HepG2 (cell line): ENCODE data around the gene LIN28A. TPM values are rescaled to one million over a fixed set of nuclear protein-coding genes. Genes with fewer than 3 reads are reported as not detected.

Source experiments
- CBX1 ChIP-seq: IDR thresholded peaks from one replicate; pipeline ENCODE4 v1.6.1; 2016; ENCODE audit warnings: antibody characterized with exemption, low read depth
- CENPT ChIP-seq: sonication (generic); formaldehyde crosslinking; IDR thresholded peaks from 2 replicates; pipeline ENCODE4 v1.8.0; 2022; ENCODE audit warnings: low read depth, mild to moderate bottlenecking, moderate library complexity, missing genetic modification reagents
- EEA1 ChIP-seq: sonication (generic); formaldehyde crosslinking; IDR thresholded peaks from 2 replicates; pipeline ENCODE4 v1.5.1; 2020; ENCODE audit warnings: mild to moderate bottlenecking, missing genetic modification reagents, borderline replicate concordance
- FOXA1 ChIP-seq, 2 experiments: fragments of 450-650 bp in 1 of 2; sonication (generic) in 1 of 2; formaldehyde crosslinking in 1 of 2; IDR thresholded peaks; 2 replicates each; pipeline versions ENCODE4 v1.4.0 to v1.6.1; 2016 to 2020; ENCODE audit warnings: missing genetic modification reagents in 1 of 2
- GTF3A ChIP-seq: sonication (generic); formaldehyde crosslinking; conservative IDR thresholded peaks from 2 replicates; pipeline ENCODE4 v1.4.0; 2020; ENCODE audit warnings: mild to moderate bottlenecking, missing genetic modification reagents
- GZF1 ChIP-seq: sonication (generic); formaldehyde crosslinking; IDR thresholded peaks from 2 replicates; pipeline ENCODE4 v1.5.1; 2020; ENCODE audit warnings: mild to moderate bottlenecking, missing genetic modification reagents
- HMG20A ChIP-seq: IDR thresholded peaks from 2 replicates; pipeline ENCODE4 v1.6.1; 2016; ENCODE audit warnings: borderline replicate concordance
- HMGA1 ChIP-seq: sonication (generic); formaldehyde crosslinking; conservative IDR thresholded peaks from 2 replicates; pipeline ENCODE4 v1.4.0; 2020; ENCODE audit warnings: missing genetic modification reagents
- KMT2B ChIP-seq: IDR thresholded peaks from 2 replicates; pipeline ENCODE4 v1.6.1; 2016; ENCODE audit warnings: missing genetic modification reagents, missing compliant biosample characterization
- PHF20 ChIP-seq: sonication (generic); formaldehyde crosslinking; IDR thresholded peaks from 2 replicates; pipeline ENCODE4 v1.5.0; 2020; ENCODE audit warnings: mild to moderate bottlenecking, missing genetic modification reagents
- POLR2G ChIP-seq: fragments of 200-400 bp; formaldehyde crosslinking; IDR thresholded peaks from 2 replicates; pipeline ENCODE4 v1.6.1; 2018; ENCODE audit warnings: mild to moderate bottlenecking, low read depth, low read length, moderate library complexity
- RBFOX2 ChIP-seq: fragments of 200-400 bp; formaldehyde crosslinking; IDR thresholded peaks from 2 replicates; pipeline ENCODE4 v1.6.1; 2017; ENCODE audit warnings: low read depth, mild to moderate bottlenecking, low read length
- RFXANK ChIP-seq: IDR thresholded peaks from 2 replicates; pipeline ENCODE4 v1.6.1; 2016
- SATB2 ChIP-seq: sonication (generic); formaldehyde crosslinking; IDR thresholded peaks from 2 replicates; pipeline ENCODE4 v1.5.0; 2020; ENCODE audit warnings: missing genetic modification reagents
- SMC3 ChIP-seq: IDR thresholded peaks from 2 replicates; pipeline ENCODE4 v1.6.1; 2011; ENCODE audit warnings: low read length, improper control_type of control experiment
- SOX6 ChIP-seq, 2 experiments: fragments of 450-650 bp in 1 of 2; sonication (generic) in 1 of 2; formaldehyde crosslinking in 1 of 2; IDR thresholded peaks; 2 replicates each; pipeline versions ENCODE4 v1.4.0 to v1.6.1; 2017 to 2020; ENCODE audit warnings: antibody characterized with exemption in 1 of 2, mild to moderate bottlenecking in 1 of 2, missing genetic modification reagents in 1 of 2
- ZNF383 ChIP-seq: sonication (generic); formaldehyde crosslinking; IDR thresholded peaks from 2 replicates; pipeline ENCODE4 v1.4.0; 2020; ENCODE audit warnings: missing genetic modification reagents, mild to moderate bottlenecking, borderline replicate concordance
- ZNF430 ChIP-seq: sonication (generic); formaldehyde crosslinking; IDR thresholded peaks from 2 replicates; pipeline ENCODE4 v1.9.0; 2021; ENCODE audit warnings: mild to moderate bottlenecking, missing genetic modification reagents
- ZNF44 ChIP-seq: sonication (generic); formaldehyde crosslinking; IDR thresholded peaks from 2 replicates; pipeline ENCODE4 v1.5.1; 2020; ENCODE audit warnings: mild to moderate bottlenecking, missing genetic modification reagents
- ZSCAN22 ChIP-seq: sonication (generic); formaldehyde crosslinking; IDR thresholded peaks from 2 replicates; pipeline ENCODE4 v1.4.0; 2020; ENCODE audit warnings: mild to moderate bottlenecking, missing genetic modification reagents
- polyA plus RNA-seq, 8 experiments: library from polyadenylated mRNA; depleted of rRNA in 3 of 8; stranded (reverse) in 7 of 8; unstranded in 1 of 8; fragments of >200 nt; fragmentation: Illumina TruSeq in 4 of 8; extraction: Trizol in 4 of 8; gene quantifications; 2 replicates each; pipeline versions ENCODE4 v1.2.1 to v1.2.3, GENCODE V29; 2011 to 2016; ENCODE audit warnings: low read depth in 4 of 8, missing spikeins in 1 of 8, mixed read lengths in 1 of 8; ENCODE audit not compliant: insufficient read depth in 1 of 8
- total RNA-seq, 5 experiments: library from RNA; depleted of rRNA; stranded (reverse); fragments of >200 nt; fragmentation: Illumina TruSeq; extraction: Trizol; gene quantifications; 2 replicates each; pipeline ENCODE4 v1.2.3, GENCODE V29; 2016; ENCODE audit warnings: low read depth in 1 of 5
- TF ChIP-seq, protein P1 (sequence below): sonication (generic); formaldehyde crosslinking; conservative IDR thresholded peaks from 2 replicates; pipeline ENCODE4 v1.8.0; 2022; ENCODE audit warnings: mild to moderate bottlenecking, moderate library complexity, missing genetic modification reagents
- TF ChIP-seq, protein P2 (sequence below): sonication (generic); formaldehyde crosslinking; IDR thresholded peaks from 2 replicates; pipeline ENCODE4 v1.8.0; 2022; ENCODE audit warnings: mild to moderate bottlenecking, missing genetic modification reagents; ENCODE audit not compliant: insufficient replicate concordance
- TF ChIP-seq, protein P3 (sequence below): sonication (generic); formaldehyde crosslinking; IDR thresholded peaks from 2 replicates; pipeline ENCODE4 v1.5.0; 2020; ENCODE audit warnings: mild to moderate bottlenecking, missing genetic modification reagents
- TF ChIP-seq, protein P4 (sequence below): sonication (generic); formaldehyde crosslinking; IDR thresholded peaks from 2 replicates; pipeline ENCODE4 v1.8.1; 2023; ENCODE audit warnings: mild to moderate bottlenecking, missing genetic modification reagents

Gene LIN28A
- total and polyA plus RNA-seq, 2 of the 13 experiments (the other 11 are each of a cell fraction or from before 2014, with no cell fraction given): not detected

DNA sequence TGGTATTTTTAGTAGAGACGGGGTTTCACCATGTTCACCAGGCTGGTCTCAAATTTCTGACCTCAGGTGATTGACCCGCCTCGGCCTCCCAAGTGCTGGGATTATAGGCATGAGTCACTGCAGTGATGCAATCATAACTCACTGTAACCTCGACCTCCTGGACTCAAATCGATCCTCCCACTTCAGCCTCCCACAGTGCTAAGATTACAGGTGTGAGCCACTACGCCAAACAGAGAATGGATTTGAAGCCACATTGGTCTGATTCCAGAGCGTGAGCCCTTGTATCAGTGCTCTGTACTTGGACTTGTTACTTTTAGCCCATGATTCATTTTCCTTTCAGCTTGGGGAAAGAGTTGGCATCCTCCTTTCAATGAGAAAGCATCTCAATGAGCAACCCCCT, 23.2 kb upstream of the LIN28A start (continued):
- 0 out of 2 replicates have a peak, but pooled peaks have one; percentile 75 for TF ChIP-seq ZNF44 (CRISPR knock-in tag)
- no peak for TF ChIP-seq POLR2G
- TF ChIP-seq RFXANK (CRISPR knock-in tag): no peak
- TF ChIP-seq RBFOX2: no peak
- no peak for TF ChIP-seq KMT2B (CRISPR knock-in tag)
- 0 out of 2 replicates have a peak, but pooled peaks have one; percentile 11 for TF ChIP-seq SMC3
- no peak for TF ChIP-seq SATB2 (CRISPR knock-in tag)
- no peak for TF ChIP-seq PHF20 (CRISPR knock-in tag)
- TF ChIP-seq ZSCAN22 (CRISPR knock-in tag): no peak
- no peak for TF ChIP-seq CENPT
- TF ChIP-seq, protein P1, sequence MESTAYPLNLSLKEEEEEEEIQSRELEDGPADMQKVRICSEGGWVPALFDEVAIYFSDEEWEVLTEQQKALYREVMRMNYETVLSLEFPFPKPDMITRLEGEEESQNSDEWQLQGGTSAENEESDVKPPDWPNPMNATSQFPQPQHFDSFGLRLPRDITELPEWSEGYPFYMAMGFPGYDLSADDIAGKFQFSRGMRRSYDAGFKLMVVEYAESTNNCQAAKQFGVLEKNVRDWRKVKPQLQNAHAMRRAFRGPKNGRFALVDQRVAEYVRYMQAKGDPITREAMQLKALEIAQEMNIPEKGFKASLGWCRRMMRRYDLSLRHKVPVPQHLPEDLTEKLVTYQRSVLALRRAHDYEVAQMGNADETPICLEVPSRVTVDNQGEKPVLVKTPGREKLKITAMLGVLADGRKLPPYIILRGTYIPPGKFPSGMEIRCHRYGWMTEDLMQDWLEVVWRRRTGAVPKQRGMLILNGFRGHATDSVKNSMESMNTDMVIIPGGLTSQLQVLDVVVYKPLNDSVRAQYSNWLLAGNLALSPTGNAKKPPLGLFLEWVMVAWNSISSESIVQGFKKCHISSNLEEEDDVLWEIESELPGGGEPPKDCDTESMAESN: 0 out of 2 replicates have a peak, but pooled peaks have one; percentile 19
- TF ChIP-seq CBX1: no peak
- TF ChIP-seq EEA1 (CRISPR knock-in tag): no peak
- no peak for TF ChIP-seq GTF3A
- TF ChIP-seq, protein P2, sequence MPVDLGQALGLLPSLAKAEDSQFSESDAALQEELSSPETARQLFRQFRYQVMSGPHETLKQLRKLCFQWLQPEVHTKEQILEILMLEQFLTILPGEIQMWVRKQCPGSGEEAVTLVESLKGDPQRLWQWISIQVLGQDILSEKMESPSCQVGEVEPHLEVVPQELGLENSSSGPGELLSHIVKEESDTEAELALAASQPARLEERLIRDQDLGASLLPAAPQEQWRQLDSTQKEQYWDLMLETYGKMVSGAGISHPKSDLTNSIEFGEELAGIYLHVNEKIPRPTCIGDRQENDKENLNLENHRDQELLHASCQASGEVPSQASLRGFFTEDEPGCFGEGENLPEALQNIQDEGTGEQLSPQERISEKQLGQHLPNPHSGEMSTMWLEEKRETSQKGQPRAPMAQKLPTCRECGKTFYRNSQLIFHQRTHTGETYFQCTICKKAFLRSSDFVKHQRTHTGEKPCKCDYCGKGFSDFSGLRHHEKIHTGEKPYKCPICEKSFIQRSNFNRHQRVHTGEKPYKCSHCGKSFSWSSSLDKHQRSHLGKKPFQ (CRISPR knock-in tag): peak; percentile 98
- TF ChIP-seq ZNF383 (CRISPR knock-in tag): no peak
- no peak for TF ChIP-seq ZNF430 (CRISPR knock-in tag)
- no peak for TF ChIP-seq SOX6 (IDR thresholded peaks at IDR 0.05)
- peak; percentile 92 for TF ChIP-seq SOX6 (CRISPR knock-in tag; IDR thresholded peaks at IDR 0.05)
- TF ChIP-seq HMG20A (CRISPR knock-in tag): peak; percentile 88; the same call in 1 of the 2 replicates
- no peak for TF ChIP-seq GZF1
- TF ChIP-seq, protein P3, sequence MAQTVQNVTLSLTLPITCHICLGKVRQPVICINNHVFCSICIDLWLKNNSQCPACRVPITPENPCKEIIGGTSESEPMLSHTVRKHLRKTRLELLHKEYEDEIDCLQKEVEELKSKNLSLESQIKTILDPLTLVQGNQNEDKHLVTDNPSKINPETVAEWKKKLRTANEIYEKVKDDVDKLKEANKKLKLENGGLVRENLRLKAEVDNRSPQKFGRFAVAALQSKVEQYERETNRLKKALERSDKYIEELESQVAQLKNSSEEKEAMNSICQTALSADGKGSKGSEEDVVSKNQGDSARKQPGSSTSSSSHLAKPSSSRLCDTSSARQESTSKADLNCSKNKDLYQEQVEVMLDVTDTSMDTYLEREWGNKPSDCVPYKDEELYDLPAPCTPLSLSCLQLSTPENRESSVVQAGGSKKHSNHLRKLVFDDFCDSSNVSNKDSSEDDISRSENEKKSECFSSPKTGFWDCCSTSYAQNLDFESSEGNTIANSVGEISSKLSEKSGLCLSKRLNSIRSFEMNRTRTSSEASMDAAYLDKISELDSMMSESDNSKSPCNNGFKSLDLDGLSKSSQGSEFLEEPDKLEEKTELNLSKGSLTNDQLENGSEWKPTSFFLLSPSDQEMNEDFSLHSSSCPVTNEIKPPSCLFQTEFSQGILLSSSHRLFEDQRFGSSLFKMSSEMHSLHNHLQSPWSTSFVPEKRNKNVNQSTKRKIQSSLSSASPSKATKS (CRISPR knock-in tag): no peak
- no peak for TF ChIP-seq HMGA1 (CRISPR knock-in tag)
- TF ChIP-seq FOXA1 (IDR thresholded peaks at IDR 0.05): no peak
- TF ChIP-seq FOXA1 (CRISPR knock-in tag; IDR thresholded peaks at IDR 0.05): 0 out of 2 replicates have a peak, but pooled peaks have one; percentile 11
- TF ChIP-seq, protein P4, sequence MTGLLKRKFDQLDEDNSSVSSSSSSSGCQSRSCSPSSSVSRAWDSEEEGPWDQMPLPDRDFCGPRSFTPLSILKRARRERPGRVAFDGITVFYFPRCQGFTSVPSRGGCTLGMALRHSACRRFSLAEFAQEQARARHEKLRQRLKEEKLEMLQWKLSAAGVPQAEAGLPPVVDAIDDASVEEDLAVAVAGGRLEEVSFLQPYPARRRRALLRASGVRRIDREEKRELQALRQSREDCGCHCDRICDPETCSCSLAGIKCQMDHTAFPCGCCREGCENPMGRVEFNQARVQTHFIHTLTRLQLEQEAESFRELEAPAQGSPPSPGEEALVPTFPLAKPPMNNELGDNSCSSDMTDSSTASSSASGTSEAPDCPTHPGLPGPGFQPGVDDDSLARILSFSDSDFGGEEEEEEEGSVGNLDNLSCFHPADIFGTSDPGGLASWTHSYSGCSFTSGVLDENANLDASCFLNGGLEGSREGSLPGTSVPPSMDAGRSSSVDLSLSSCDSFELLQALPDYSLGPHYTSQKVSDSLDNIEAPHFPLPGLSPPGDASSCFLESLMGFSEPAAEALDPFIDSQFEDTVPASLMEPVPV (CRISPR knock-in tag): no peak
